HG02798 (cell line): ENCODE data around the gene ASCL5.
"Not testable (repeated sequence)": the region's sequence is repeated elsewhere in the genome, so short reads cannot be mapped to it uniquely, and the experiment has no call there.

Experiments used
- ATAC-seq: cut with Tn5 transposase; IDR thresholded peaks from one replicate; pipeline ENCODE4 v1.9.1; 2021; ENCODE audit warnings: mild to moderate bottlenecking; ENCODE audit not compliant: unreplicated experiment, poor library complexity

ASCL5 gene

GRCh38 chr1:201126832-201127754 lies at the start of gene ASCL5:
Gene ASCL5 (minus strand): TSS chr1:201127184. CDS start chr1:201115372, 11,812 bp downstream.
- ATAC-seq: no peak

- ATAC-seq: no peak
Measured at GRCh38 chr1:201175820-201176500, 49.0 kb upstream of the ASCL5 start.

DNA sequence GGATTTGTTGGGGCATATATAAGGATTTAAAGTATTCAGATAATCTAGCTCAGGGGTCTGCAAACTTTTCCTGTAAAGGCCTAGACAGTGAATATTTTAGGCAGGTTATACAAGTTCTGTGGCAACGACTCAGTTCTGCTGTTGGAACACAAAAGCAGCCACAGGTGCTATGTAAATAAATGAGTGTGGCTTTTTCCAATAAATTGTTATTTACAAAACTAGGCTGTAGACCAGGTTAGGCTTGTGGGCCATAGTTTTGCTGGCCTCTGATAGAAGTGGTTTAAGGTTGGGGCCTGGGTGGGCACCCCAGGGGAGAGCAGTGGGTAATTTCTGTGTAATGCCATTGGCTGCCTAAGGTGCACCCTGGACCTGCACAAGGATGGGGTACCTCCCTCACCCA lies 46.8 kb upstream of the ASCL5 start:
- no peak for ATAC-seq

DNA sequence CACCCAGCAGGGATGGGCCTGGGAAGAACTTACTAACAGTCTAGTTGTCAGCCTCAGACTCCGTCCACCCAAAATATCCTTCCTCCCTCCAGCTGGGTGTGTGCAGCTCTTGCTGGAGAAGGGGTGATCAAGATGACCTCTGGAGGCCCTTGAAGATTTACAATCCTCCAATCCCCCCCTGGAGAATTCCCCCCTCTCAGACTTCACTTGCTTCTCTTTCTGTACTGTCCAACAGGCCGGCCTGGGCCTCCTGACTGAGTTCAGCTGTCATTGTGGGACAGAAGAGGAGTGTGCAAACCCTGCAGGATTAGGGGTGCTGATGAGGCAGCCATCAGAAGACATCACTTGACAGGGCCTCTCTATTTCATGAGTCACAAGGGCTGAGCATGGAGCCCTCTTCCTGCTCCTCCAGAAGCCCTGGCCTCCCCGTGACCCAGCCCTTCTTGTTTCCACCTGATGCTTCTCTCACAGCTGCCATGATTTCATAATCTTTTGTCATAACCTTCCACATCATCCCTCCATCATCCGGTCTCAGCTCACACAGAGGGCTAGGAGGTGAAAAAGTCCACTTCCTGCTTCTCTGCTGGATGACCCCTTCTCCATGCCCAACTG lies 46.1 kb upstream of the ASCL5 start:
- no peak for ATAC-seq

GRCh38 chr1:201172326-201172725 lies 45.3 kb upstream of the ASCL5 start:
- ATAC-seq: no peak

DNA sequence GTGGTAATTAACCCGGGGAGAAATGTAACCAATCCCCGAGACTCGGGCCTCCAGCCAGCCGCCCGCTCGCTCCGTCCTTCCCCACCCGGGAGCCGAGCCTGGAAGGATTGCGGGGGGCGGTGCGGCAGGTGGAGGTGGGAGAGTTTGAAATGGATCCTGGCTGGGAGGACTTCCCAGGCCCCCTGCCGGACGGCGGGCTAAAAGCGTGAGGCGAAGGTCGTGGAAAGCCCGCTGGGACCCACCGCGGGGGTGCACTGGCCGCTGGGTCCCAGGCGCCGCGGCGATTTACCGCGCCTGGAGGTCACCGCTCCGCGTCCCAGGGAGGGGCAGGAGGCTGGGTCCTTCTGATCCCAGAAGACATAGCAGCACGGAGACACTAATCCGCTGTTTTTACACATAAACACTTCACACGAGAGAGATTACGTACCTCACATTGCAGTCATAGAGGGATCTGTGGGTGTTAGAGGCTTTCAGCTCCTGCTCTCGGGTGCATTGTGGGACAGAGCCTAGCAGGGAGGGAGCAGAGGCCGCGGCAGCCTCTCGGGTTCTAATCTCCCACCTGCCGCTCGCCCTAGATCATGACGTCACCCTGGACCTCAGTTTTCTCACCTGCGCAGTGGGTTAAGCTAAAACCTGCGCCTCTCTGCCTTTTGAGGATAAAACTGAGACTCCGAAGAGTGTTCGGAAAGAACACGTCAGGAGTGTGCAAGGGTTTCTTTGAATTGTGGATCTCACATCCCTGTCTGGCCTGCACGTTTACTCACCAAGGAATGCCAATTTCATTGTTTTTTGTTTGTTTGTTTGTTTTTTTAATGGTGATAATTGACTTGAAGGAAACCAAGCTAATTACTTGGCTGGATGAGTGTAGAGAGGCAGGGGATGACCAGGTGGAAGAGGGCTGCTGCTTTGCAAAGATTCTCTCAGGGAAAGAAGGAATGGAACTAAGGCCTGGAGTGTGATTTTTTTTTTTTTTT lies 44.4 kb upstream of the ASCL5 start:
- peak; percentile 38 for ATAC-seq

GRCh38 chr1:201170533-201171062 lies 43.6 kb upstream of the ASCL5 start:
- peak; percentile 97 for ATAC-seq

- ATAC-seq: no peak
Measured at GRCh38 chr1:201169971-201170532, 43.1 kb upstream of the ASCL5 start.

GRCh38 chr1:201169203-201169602 lies 42.2 kb upstream of the ASCL5 start:
- no peak for ATAC-seq

DNA sequence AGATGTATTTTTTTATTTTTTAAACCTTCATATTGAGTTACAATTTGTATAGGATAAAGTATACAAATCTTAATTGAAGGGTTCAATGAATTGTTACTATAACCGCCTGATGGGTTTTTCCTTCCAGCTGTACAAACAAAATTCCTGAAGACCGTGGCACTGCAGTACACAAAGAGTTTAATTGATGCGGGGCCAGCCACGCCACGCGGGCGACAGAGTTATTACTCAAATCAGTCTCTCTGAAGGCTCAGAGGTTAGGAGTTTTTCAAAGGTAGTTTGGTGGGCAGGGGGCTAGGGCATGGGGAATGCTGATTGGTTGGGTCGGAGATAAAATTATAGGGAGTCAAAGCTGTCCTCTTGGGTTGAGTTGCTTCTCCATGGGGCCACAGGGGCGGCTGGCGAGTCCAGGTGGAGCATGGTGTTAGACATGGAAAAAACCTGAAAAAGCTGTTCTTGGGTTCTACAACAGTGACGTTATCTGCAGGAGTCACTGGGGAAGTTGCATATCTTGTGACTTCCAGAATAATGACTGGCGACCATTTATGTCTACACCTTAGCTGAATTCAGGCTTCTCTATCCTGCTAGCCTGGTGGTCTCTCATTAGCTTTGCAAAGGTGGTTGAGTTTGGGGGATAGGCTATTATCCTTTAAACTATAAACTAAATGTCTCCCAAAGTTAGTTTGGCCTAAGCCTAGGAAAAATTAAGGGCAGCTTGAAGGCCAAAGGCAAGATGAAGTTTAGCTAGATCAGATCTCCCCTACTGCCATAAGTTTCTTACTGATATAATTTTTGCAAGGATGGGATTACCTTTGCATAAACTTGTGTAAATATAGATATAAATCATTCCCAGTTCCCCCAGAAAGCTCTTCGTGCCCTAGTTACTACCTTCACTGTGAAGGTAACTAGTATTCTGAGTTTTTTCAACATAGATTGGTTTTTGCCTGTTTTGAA lies 40.3 kb upstream of the ASCL5 start:
- no peak for ATAC-seq

DNA sequence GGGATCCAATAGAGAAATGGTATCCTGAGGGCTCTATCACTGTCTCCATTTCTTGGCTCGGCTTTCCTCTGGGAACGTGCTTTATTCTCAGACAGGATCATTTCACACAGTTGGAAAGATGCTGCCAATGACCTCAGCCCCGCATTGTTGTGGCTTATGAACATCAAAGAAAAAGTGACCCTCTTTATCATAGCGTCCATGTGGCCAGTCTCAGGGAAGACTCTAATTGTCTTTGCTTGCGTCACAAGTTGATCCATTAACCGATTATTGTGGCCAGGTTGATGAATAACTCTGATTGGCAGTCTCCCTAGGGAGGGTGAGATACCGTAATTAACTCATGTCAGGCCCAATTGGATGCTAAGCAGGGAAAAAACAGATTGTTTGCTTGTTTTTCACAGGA lies 37.7 kb upstream of the ASCL5 start:
- no peak for ATAC-seq

- no peak for ATAC-seq
Measured at GRCh38 chr1:201163707-201164106, 36.7 kb upstream of the ASCL5 start.

GRCh38 chr1:201163036-201163435 lies 36.1 kb upstream of the ASCL5 start:
- ATAC-seq: not testable (repeated sequence)

DNA sequence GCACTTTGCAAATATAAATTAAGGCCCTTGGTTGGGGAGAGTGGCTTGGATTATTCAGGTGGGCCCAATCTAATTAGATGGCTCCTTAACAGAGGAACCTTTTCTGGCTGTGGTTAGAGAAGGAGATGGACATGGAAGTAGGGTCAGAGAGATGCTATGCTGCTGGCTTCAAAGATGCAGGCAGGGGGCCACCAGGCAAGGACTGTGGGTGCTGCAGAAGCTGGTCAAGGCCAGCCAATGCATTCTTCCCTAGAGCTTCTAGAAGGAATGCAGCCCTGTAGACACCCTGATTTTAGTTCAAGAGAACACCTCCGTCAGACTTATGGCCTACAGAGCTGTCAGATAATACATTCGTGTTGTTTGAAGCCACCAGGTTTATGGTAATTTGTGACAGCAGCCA lies 31.0 kb upstream of the ASCL5 start:
- no peak for ATAC-seq

DNA sequence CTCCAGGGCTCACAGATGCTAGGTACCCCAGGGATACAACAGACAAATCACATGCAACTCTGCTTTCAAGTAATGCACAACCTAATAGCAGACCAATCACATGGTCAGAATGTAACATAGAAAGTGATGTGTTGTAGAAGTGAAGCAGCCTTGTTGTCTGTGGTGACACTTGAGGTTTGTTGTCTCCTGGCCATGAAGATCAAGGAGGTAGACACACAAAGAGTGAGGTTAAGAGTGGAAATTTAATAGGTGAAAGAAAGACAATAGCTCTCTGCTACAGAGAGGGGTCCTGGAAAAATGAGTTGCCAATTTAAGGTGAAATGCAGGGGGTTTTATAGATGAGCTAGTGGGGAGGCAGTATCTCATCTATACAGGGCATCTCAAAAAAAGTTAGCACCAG lies 29.8 kb upstream of the ASCL5 start:
- no peak for ATAC-seq

- ATAC-seq: no peak
Measured at GRCh38 chr1:201156346-201156745, 29.4 kb upstream of the ASCL5 start.

- ATAC-seq: no peak
Measured at GRCh38 chr1:201155354-201155753, 28.4 kb upstream of the ASCL5 start.

GRCh38 chr1:201154389-201155165 lies 27.6 kb upstream of the ASCL5 start, which contains the start of gene TMEM9:
Gene TMEM9 (minus strand): TSS chr1:201154474. CDS start chr1:201153923, 551 bp downstream.
- peak; percentile 98 for ATAC-seq
